Subcutaneous adipose tissue (tissue), 4 donors: Measurements from ENCODE around the gene ATP4B. TPM values are rescaled to one million over a fixed set of nuclear protein-coding genes. Genes with fewer than 3 reads are reported as not detected.

ENCODE experiments used
- CTCF ChIP-seq: fragments of 450-650 bp; IDR thresholded peaks from one replicate; pipeline ENCODE4 v1.5.1; 2016; ENCODE audit warnings: low read depth, mild to moderate bottlenecking, control low read depth, antibody characterized with exemption, moderate library complexity
- total RNA-seq, 4 donors: library from RNA; depleted of rRNA; stranded (reverse); fragments of >200 nt; gene quantifications; one replicate each; pipeline ENCODE4 v1.1.0, GENCODE V29; 2016

Gene ATP4B
- total RNA-seq, 4 donors from 2014 or later, result not detected

GRCh38 chr13:113638173-113638746 is 19.7 kb downstream of the ATP4B start:
- no peak for TF ChIP-seq CTCF

GRCh38 chr13:113637262-113638160 is 20.5 kb downstream of the ATP4B start:
- no peak for TF ChIP-seq CTCF

GRCh38 chr13:113636266-113636963 is 21.6 kb downstream of the ATP4B start:
- TF ChIP-seq CTCF, result no peak

- TF ChIP-seq CTCF, result no peak
Observed at GRCh38 chr13:113635709-113636108, 22.3 kb downstream of the ATP4B start.

- TF ChIP-seq CTCF, result no peak
Observed at GRCh38 chr13:113635048-113635420, 23.0 kb downstream of the ATP4B start.

- no peak for TF ChIP-seq CTCF
Observed at GRCh38 chr13:113634279-113635047, 23.5 kb downstream of the ATP4B start.
